Panc1 (cell line): ENCODE results near the gene TMEM233. TPM values are rescaled to one million over a fixed set of nuclear protein-coding genes. Genes with fewer than 3 reads are reported as not detected.
A peak's percentile ranks its signal among the peaks of the same experiment; 100 is the strongest.

Experiments
- ATAC-seq: fragments of 200-7000 bp; cut with Tn5 transposase; 2 replicates; pipeline ENCODE4 v1.9.1; 2020; ENCODE audit warnings: mild to moderate bottlenecking, moderate library complexity
- BruUV-seq: library from RNA; stranded (reverse); fragments of 400-500 nt; replicated peaks from 2 replicates; lab custom pipeline; 2021; lab: Mats Ljungman, UMichigan
- CTCF ChIA-PET: fragments of 300-600 bp; sonication (Branson Sonifier 250); formaldehyde crosslinking; loops from one replicate; lab custom pipeline; 2022; ENCODE audit warnings: antibody characterized with exemption; lab: Charles Lee
- POLR2A ChIA-PET: fragments of 300-600 bp; sonication (Branson Sonifier 250); formaldehyde crosslinking; loops from one replicate; lab custom pipeline; 2022; ENCODE audit warnings: antibody characterized with exemption; lab: Charles Lee
- DNase-seq: peaks from one replicate; pipeline ENCODE4 v3.0.0-alpha.2; 2010; ENCODE audit warnings: low read depth, low spot score
- H3K27ac ChIP-seq: 2 replicates; pipeline ENCODE4 v1.5.1; 2011; ENCODE audit warnings: mild to moderate bottlenecking, low read length, inconsistent platforms
- H3K27me3 ChIP-seq: fragments of 200-500 bp; sonication (Bioruptor generic); 2 replicates; pipeline ENCODE4 v1.6.0; 2014; ENCODE audit warnings: low read length, inconsistent platforms; ENCODE audit not compliant: control insufficient read depth, insufficient read depth
- H3K36me3 ChIP-seq: fragments of 200-500 bp; sonication (Bioruptor generic); 2 replicates; pipeline ENCODE4 v1.5.1; 2014; ENCODE audit warnings: inconsistent platforms, mild to moderate bottlenecking, low read length, moderate library complexity; ENCODE audit not compliant: control insufficient read depth, insufficient read depth
- H3K4me1 ChIP-seq: 2 replicates; pipeline ENCODE4 v1.5.1; 2011; ENCODE audit warnings: inconsistent platforms, mild to moderate bottlenecking, low read length, moderate library complexity; ENCODE audit not compliant: control insufficient read depth, insufficient read depth
- H3K4me3 ChIP-seq, 2 experiments: 2 replicates each; pipeline ENCODE4 v1.5.1; 2011 to 2012; ENCODE audit warnings: low read depth in 2 of 2, low read length in 2 of 2, mild to moderate bottlenecking in 2 of 2, inconsistent platforms in 1 of 2, moderate library complexity in 1 of 2
- H3K9me3 ChIP-seq: fragments of 200-500 bp; sonication (Bioruptor generic); 2 replicates; pipeline ENCODE4 v1.5.1; 2014; ENCODE audit warnings: low read depth, mild to moderate bottlenecking, inconsistent platforms, low read length, moderate library complexity; ENCODE audit not compliant: control insufficient read depth, insufficient read depth
- POLR2AphosphoS5 ChIP-seq: IDR thresholded peaks from 2 replicates; pipeline ENCODE4 v1.6.1; 2012; ENCODE audit warnings: mild to moderate bottlenecking, low read depth, low read length, moderate library complexity
- SIN3A ChIP-seq: IDR thresholded peaks from 2 replicates; pipeline ENCODE4 v1.6.1; 2012; ENCODE audit warnings: low read depth, mild to moderate bottlenecking, low read length, moderate library complexity, borderline replicate concordance; ENCODE audit not compliant: insufficient read depth
- TCF7L2 ChIP-seq: IDR thresholded peaks from 2 replicates; pipeline ENCODE4 v1.6.1; 2011; ENCODE audit warnings: mild to moderate bottlenecking, low read depth, low read length, inconsistent platforms
- in situ Hi-C: cut with HindIII; loops from 2 replicates; pipeline ENCODE4 v1.10.0; 2016; ENCODE audit warnings: low sequenced_read_pairs, low pct_unique_long_range_greater_than_20kb
- intact Hi-C: fragments of 100-400 bp; cut with micrococcal nuclease; formaldehyde crosslinking; loops from one replicate; pipeline ENCODE4 v1.10.0; 2022; ENCODE audit not compliant: unreplicated experiment
- total RNA-seq: library from RNA; stranded (reverse); gene quantifications from one replicate; pipeline ENCODE4 v1.2.1, GENCODE V29; 2021; ENCODE audit not compliant: unreplicated experiment
- TF ChIP-seq, protein P1 (sequence below): fragments of 450-650 bp; IDR thresholded peaks from 2 replicates; pipeline ENCODE4 v1.5.1; 2017; ENCODE audit warnings: mild to moderate bottlenecking
- TF ChIP-seq, protein P2 (sequence below), 2 experiments: IDR thresholded peaks; 2 replicates each; pipeline ENCODE4 v1.6.1; 2011 to 2012; ENCODE audit warnings: low read depth in 2 of 2, control low read depth in 1 of 2, low read length in 1 of 2, mild to moderate bottlenecking in 1 of 2, moderate library complexity in 1 of 2; ENCODE audit not compliant: insufficient read depth in 1 of 2

Gene TMEM233
- total RNA-seq, 1 experiment from 2014 or later = not detected

DNA sequence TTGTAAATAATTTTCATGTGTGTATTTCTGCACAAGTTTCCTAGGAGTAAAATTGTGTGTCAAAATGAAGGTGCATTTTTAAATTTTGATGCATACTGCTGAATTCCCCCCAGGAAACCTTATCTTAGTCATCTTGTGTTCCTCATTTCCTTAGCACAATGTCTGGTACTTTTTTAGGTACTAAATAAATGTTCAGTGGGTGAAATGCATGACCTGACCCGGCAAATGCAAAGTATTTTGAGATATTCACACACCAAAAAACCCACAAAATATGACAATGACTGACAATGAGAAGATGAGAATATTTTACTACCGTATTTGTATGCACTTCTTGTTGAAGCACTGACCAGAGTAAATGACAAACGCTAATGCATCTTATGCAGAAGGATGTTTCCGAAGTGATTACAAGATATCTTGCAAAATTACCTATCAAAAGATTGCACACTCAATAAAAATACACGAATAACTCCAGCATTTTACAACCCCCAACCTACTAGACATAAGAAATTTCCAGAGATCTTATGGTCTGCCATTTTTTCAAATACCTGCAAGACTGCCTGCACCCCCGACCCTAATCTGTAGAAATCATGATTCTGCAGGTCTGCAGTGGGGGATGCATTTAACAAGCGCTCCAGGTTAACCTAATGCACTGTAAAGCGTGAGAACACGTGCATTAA lies 73.5 kb downstream of the TMEM233 start:
- no TSS peak for BruUV-seq
- in situ Hi-C loops = no loop called here
- peak overlapping the region; percentile 49; the same call in 1 of the 2 replicates for H3K27ac ChIP-seq
- intact Hi-C loops = no loop called here
- H3K36me3 ChIP-seq = peaks cover 20% of the 10 kb centered on the region
- ATAC-seq (peak; percentile 26), DNase-seq (no peak)
- TF ChIP-seq POLR2AphosphoS5 = no peak
- TF ChIP-seq TCF7L2 = no peak
- TF ChIP-seq, protein P1, sequence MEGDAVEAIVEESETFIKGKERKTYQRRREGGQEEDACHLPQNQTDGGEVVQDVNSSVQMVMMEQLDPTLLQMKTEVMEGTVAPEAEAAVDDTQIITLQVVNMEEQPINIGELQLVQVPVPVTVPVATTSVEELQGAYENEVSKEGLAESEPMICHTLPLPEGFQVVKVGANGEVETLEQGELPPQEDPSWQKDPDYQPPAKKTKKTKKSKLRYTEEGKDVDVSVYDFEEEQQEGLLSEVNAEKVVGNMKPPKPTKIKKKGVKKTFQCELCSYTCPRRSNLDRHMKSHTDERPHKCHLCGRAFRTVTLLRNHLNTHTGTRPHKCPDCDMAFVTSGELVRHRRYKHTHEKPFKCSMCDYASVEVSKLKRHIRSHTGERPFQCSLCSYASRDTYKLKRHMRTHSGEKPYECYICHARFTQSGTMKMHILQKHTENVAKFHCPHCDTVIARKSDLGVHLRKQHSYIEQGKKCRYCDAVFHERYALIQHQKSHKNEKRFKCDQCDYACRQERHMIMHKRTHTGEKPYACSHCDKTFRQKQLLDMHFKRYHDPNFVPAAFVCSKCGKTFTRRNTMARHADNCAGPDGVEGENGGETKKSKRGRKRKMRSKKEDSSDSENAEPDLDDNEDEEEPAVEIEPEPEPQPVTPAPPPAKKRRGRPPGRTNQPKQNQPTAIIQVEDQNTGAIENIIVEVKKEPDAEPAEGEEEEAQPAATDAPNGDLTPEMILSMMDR = no peak
- no peak for TF ChIP-seq SIN3A
- TF ChIP-seq, protein P2, sequence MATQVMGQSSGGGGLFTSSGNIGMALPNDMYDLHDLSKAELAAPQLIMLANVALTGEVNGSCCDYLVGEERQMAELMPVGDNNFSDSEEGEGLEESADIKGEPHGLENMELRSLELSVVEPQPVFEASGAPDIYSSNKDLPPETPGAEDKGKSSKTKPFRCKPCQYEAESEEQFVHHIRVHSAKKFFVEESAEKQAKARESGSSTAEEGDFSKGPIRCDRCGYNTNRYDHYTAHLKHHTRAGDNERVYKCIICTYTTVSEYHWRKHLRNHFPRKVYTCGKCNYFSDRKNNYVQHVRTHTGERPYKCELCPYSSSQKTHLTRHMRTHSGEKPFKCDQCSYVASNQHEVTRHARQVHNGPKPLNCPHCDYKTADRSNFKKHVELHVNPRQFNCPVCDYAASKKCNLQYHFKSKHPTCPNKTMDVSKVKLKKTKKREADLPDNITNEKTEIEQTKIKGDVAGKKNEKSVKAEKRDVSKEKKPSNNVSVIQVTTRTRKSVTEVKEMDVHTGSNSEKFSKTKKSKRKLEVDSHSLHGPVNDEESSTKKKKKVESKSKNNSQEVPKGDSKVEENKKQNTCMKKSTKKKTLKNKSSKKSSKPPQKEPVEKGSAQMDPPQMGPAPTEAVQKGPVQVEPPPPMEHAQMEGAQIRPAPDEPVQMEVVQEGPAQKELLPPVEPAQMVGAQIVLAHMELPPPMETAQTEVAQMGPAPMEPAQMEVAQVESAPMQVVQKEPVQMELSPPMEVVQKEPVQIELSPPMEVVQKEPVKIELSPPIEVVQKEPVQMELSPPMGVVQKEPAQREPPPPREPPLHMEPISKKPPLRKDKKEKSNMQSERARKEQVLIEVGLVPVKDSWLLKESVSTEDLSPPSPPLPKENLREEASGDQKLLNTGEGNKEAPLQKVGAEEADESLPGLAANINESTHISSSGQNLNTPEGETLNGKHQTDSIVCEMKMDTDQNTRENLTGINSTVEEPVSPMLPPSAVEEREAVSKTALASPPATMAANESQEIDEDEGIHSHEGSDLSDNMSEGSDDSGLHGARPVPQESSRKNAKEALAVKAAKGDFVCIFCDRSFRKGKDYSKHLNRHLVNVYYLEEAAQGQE (IDR thresholded peaks at IDR 0.05; ENCODE audit: insufficient read depth in 1 of 2, low read depth in 2 of 2, low read length in 1 of 2) = no peak
- H3K9me3 ChIP-seq = no peaks in the 10 kb centered on the region
- no peaks in the 10 kb centered on the region for H3K27me3 ChIP-seq
- H3K4me3 ChIP-seq = peak overlapping the region; percentile 49 to 77
- CTCF ChIA-PET = interaction anchor here (0.5 kb wide), 1 partner anchor 222 kb away, joined by 10 read pairs; no protein-coding TSS in a partner anchor
- peaks cover 15% of the 10 kb centered on the region for H3K4me1 ChIP-seq
- POLR2A ChIA-PET = no interaction called here

DNA sequence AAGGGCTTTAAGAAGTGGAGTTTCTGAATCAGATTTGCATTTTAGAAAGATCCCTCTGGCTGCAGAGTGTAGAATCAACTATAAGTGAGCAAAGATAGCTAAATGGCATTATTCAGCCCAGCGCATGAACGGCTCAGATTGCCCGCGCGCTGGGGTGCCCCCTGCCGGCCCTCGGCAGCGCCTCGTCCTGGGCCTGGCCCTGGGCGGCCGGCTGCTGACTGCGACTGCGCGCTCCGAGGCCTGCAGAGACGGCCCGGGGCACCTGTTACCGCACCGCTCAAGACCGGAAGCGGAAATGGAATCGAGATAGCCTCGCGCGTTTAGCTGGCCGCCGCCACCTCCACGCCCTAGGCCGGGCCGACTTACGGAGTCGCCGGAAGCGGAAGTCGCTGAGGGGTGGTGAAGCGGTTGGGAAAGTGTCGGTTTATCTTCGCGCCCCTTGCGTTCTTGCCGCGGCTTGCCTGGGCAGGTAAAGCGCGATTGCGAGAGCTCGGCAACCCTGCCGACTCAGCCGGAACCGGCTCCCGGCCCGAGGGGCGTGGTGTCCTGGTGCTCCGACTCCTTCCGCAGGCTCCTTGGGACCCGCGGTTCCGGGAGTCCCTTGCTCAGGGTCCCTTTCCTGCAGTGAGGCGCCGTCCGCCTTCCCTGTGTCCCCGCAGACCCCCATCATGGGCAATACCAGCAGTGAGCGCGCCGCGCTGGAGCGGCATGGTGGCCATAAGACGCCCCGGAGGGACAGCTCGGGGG lies 74.2 kb downstream of the TMEM233 start, which contains the start of gene PRKAB1:
Gene PRKAB1, plus strand, starts transcription at position 557 of the 747 bp plus-strand sequence. Its CDS starts 112 bp downstream, at position 669.
- Histone ChIP-seq H3K4me1 (peaks cover 15% of the 10 kb centered on the region), H3K9me3 (no peaks in the 10 kb centered on the region), H3K36me3 (peaks cover 27% of the 10 kb centered on the region), H3K27ac (peak within 1 kb of the TSS; percentile 98), H3K4me3 (peak within 1 kb of the TSS; percentile 77 to 99), H3K27me3 (no peaks in the 10 kb centered on the region)
- ChIA-PET CTCF (interaction anchor here (0.5 to 0.7 kb wide), 4 partner anchors 62 to 488 kb away, joined by 3 to 10 read pairs (median 4); no protein-coding TSS in a partner anchor), POLR2A (interaction anchor here (0.7 kb wide), 1 partner anchor 474 kb away, joined by 3 read pairs; no protein-coding TSS in a partner anchor)
- TSS peak; percentile 85 for BruUV-seq
- peak; percentile 99 for ATAC-seq
- in situ Hi-C loops = no loop called here
- TF ChIP-seq TCF7L2 (no peak; the same call in 1 of the 2 replicates), POLR2AphosphoS5 (peak; percentile 92), SIN3A (0 out of 2 replicates have a peak, but pooled peaks have one; percentile 61)
- TF ChIP-seq, protein P1 = peak; percentile 99
- TF ChIP-seq, protein P2 (IDR thresholded peaks at IDR 0.05; ENCODE audit: insufficient read depth in 1 of 2, low read depth in 2 of 2, low read length in 1 of 2) = no peak
- DNase-seq = peak; percentile 74
- intact Hi-C loops = no loop called here
